Epithelial cell of proximal tubule (primary cell): ENCODE data around the gene PGAM2. TPM values are rescaled to one million over a fixed set of nuclear protein-coding genes. Genes with fewer than 3 reads are reported as not detected.
A peak's percentile ranks its signal among the peaks of the same experiment; 100 is the strongest.
"Not testable (repeated sequence)": the region's sequence is repeated elsewhere in the genome, so short reads cannot be mapped to it uniquely, and the experiment has no call there.

ENCODE experiments used
- DNase-seq: peaks from one replicate; pipeline ENCODE4 v3.0.0-alpha.2; 2011; ENCODE audit warnings: low read depth
- H3K4me3 ChIP-seq: 2 replicates; pipeline ENCODE4 v1.5.1; 2011; ENCODE audit warnings: low read depth, mild to moderate bottlenecking, low read length
- CTCF ChIP-seq: conservative IDR thresholded peaks from 2 replicates; pipeline ENCODE4 v1.5.1; 2012; ENCODE audit warnings: low read depth, mild to moderate bottlenecking, low read length
- total RNA-seq: library from RNA; depleted of rRNA; stranded (reverse); fragments of >200 nt; gene quantifications from 2 replicates; pipeline ENCODE4 v1.2.3, GENCODE V29; 2015

Gene PGAM2
- total RNA-seq, 1 donor from 2014 or later: not detected

GRCh38 chr7:44032031-44032430 is 33.3 kb downstream of the PGAM2 start:
- not testable (repeated sequence) for H3K4me3 ChIP-seq, DNase-seq

GRCh38 chr7:44031319-44031718 is 34.0 kb downstream of the PGAM2 start:
- not testable (repeated sequence) for H3K4me3 ChIP-seq, DNase-seq

DNA sequence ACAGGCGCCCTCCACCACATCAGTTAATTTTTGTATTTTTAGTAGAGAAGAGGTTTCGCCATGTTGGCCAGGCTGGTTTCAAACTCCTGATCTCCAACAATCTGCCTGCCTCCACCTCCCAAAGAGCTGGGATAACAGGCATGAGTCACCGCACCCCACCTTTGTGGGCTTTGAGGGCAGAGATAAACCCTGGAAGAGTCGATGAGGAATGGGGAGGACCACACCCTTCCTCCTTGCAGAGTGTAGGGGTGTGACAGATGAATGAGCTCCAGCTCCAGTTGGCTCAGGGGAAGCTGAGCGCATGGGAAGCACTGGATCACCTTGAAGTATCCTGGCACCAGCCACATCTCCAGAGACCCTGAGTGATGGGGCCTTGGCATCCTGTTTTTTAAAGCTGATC is 35.3 kb downstream of the PGAM2 start:
- DNase-seq, H3K4me3 ChIP-seq: not testable (repeated sequence)

DNA sequence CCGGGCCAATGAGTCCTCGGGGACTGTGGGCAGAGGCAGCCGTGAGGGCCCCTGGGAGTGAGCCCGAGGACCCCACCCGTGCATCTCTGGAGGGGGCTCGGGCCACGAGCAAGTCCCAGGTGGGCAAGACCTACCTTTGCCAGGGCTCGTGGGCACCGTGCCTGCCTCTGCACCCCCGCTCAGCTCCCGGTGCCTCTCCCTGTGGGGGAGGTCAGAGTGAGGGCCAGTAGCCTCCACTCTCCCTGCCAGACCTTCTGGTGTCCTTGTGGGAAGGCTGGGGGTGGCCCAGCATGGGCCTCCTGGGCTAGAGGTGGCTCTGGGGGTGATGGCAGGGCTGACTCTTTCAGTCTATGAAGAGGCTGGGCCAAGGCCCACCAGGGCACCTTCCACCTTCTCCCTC is 35.9 kb downstream of the PGAM2 start:
- not testable (repeated sequence) for H3K4me3 ChIP-seq, DNase-seq

GRCh38 chr7:44022796-44023467 is 42.4 kb downstream of the PGAM2 start:
- not testable (repeated sequence) for H3K4me3 ChIP-seq, DNase-seq

DNA sequence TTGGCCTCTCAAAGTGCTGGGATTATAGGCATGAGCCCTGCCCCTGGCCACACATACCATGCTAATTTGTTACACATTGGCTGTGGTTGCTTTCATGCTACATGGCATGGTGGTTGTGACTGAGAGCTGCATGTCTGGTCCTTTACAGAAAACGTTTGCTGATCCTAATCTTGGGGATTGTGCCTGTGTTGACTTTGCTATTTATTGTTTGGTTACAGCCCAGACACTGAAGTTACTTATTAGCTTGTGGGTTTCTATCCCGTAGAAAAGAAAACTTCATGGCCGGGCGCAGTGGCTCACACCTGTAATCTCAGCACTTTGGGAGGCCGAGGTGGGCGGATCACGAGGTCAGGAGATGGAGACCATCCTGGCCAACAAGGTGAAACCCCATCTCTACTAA is 43.3 kb downstream of the PGAM2 start:
- DNase-seq, H3K4me3 ChIP-seq: not testable (repeated sequence)

- not testable (repeated sequence) for DNase-seq, H3K4me3 ChIP-seq
Observed at GRCh38 chr7:44019825-44020224, 45.5 kb downstream of the PGAM2 start.

GRCh38 chr7:44018857-44019807 is 46.2 kb downstream of the PGAM2 start:
- TF ChIP-seq CTCF: peak; percentile 57
- DNase-seq: peak; percentile 38

DNA sequence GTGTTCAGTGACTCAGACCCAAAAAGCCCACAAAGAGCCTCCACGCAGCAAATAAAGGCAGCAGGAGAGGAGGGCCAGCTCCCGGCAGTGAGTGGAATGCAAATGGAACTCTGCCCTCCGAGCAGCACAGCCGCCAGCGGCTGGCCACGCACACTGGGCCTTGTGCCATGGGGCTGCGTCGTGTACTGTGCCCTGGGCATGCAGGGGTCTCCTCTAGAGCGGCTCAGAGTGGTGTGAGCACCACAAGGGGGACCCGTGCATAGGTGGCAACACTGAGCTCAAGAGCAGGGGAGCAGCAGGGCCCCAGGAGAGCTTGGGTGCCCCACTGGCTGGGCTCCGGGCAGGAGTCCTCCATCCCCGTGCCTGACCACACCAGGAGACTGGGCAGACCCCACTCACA is 50.3 kb downstream of the PGAM2 start:
- DNase-seq: not testable (repeated sequence)

More at GRCh38 chr7:44018857-44019807, 46.2 kb downstream of the PGAM2 start:
- H3K4me3 ChIP-seq: peak overlapping the region; percentile 80

More for the DNA sequence above, 50.3 kb downstream of the PGAM2 start:
- H3K4me3 ChIP-seq: not testable (repeated sequence)

Other genes with a start within 250 kb of the PGAM2 start
- 156 and 225 TPM in 2 replicates for gene MRPS24, start 196.1 kb downstream of the PGAM2 start, total RNA-seq
- 17.6 and 17.7 TPM in 2 replicates for gene URGCP, start 159.0 kb downstream of the PGAM2 start, total RNA-seq
- 22.5 and 26.7 TPM in 2 replicates for gene UBE2D4, start 139.1 kb downstream of the PGAM2 start, total RNA-seq
- not detected in 2 replicates for gene SPDYE1, start 67.7 kb downstream of the PGAM2 start, total RNA-seq
- gene DBNL, start 20.9 kb downstream of the PGAM2 start, total RNA-seq: 97.7 and 151 TPM in 2 replicates
- 8.0 and 19.1 TPM in 2 replicates for gene POLM, start 17.0 kb upstream of the PGAM2 start, total RNA-seq
- gene AEBP1, start 38.8 kb upstream of the PGAM2 start, total RNA-seq: 37.3 and 78.4 TPM in 2 replicates
- 92.7 and 160 TPM in 2 replicates for gene POLD2, start 58.0 kb upstream of the PGAM2 start, total RNA-seq
- gene MYL7, start 75.8 kb upstream of the PGAM2 start, total RNA-seq: not detected in 2 replicates
- 1.0 and 2.2 TPM in 2 replicates for gene GCK, start 123.9 kb upstream of the PGAM2 start, total RNA-seq
- gene YKT6, start 135.4 kb upstream of the PGAM2 start, total RNA-seq: 79.3 and 111 TPM in 2 replicates